ENCODE results near the gene KRT31.
"Not testable (repeated sequence)": the region's sequence is repeated elsewhere in the genome, so short reads cannot be mapped to it uniquely, and the experiment has no call there.

KRT31 gene

GRCh38 chr17:41383690-41384089 lies 13.7 kb downstream of the KRT31 start:
- DNase-seq: no peak

- DNase-seq: no peak
Measured at GRCh38 chr17:41382394-41382793, 15.0 kb downstream of the KRT31 start.

- not testable (repeated sequence) for DNase-seq
Measured at GRCh38 chr17:41381943-41382342, 15.5 kb downstream of the KRT31 start, which contains the start of gene KRT34. KRT34 (minus strand) TSS chr17:41382306; CDS start chr17:41382246, 60 bp downstream.

GRCh38 chr17:41380091-41380490 lies 17.3 kb downstream of the KRT31 start:
- not testable (repeated sequence) for DNase-seq

- no peak for DNase-seq
Measured at GRCh38 chr17:41377546-41377945, 19.9 kb downstream of the KRT31 start.

GRCh38 chr17:41369713-41370112 lies 27.7 kb downstream of the KRT31 start, which contains the start of gene KRT33B:
KRT33B (minus strand) TSS chr17:41369813; CDS start chr17:41369750, 63 bp downstream.
- no peak for DNase-seq

- DNase-seq: no peak
Measured at GRCh38 chr17:41369023-41369422, 28.4 kb downstream of the KRT31 start.

GRCh38 chr17:41367426-41368075 lies 29.9 kb downstream of the KRT31 start:
- no peak for DNase-seq

GRCh38 chr17:41366070-41366469 lies 31.3 kb downstream of the KRT31 start:
- DNase-seq: no peak

- DNase-seq: no peak
Measured at GRCh38 chr17:41363881-41364280, 33.5 kb downstream of the KRT31 start.

- no peak for DNase-seq
Measured at GRCh38 chr17:41360296-41360995, 37.0 kb downstream of the KRT31 start.

GRCh38 chr17:41354536-41354935 lies 42.9 kb downstream of the KRT31 start:
- DNase-seq: no peak

- DNase-seq: no peak
Measured at GRCh38 chr17:41352597-41353366, 44.6 kb downstream of the KRT31 start.

- no peak for DNase-seq
Measured at GRCh38 chr17:41351177-41351576, 46.2 kb downstream of the KRT31 start.

GRCh38 chr17:41350381-41350878 lies 47.0 kb downstream of the KRT31 start, which contains the start of gene KRT33A:
KRT33A (minus strand) TSS chr17:41350828; CDS start chr17:41350767, 61 bp downstream.
- not testable (repeated sequence) for DNase-seq

- no peak for DNase-seq
Measured at GRCh38 chr17:41347869-41348760, 49.3 kb downstream of the KRT31 start.

GRCh38 chr17:41346421-41346820 lies 51.0 kb downstream of the KRT31 start:
- DNase-seq: not testable (repeated sequence)

- DNase-seq: no peak
Measured at GRCh38 chr17:41345992-41346391, 51.4 kb downstream of the KRT31 start.
